B cell (primary cell): ENCODE measurements around the gene ARRB1. TPM values are rescaled to one million over a fixed set of nuclear protein-coding genes. Genes with fewer than 3 reads are reported as not detected.

Source experiments
- ATAC-seq: fragments of 200-7000 bp; cut with Tn5 transposase; one replicate; pipeline ENCODE4 v1.10.0; 2021; ENCODE audit warnings: low read depth, mild to moderate bottlenecking, moderate number of reproducible peaks, moderate library complexity
- CTCF ChIA-PET: fragments of 350-600 bp; sonication (Branson Sonifier 250); formaldehyde crosslinking; loops from one replicate; lab custom pipeline; 2021; ENCODE audit warnings: antibody characterized with exemption, inconsistent platforms; lab: Charles Lee
- POLR2A ChIA-PET: fragments of 350-600 bp; sonication (Branson Sonifier 250); formaldehyde crosslinking; loops from one replicate; lab custom pipeline; 2021; ENCODE audit warnings: antibody characterized with exemption; lab: Charles Lee
- DNase-seq: peaks from one replicate; pipeline ENCODE4 v3.0.0; 2013
- H2AFZ ChIP-seq: 2 replicates; pipeline ENCODE4 v1.6.1; 2012; ENCODE audit warnings: mild to moderate bottlenecking, low read depth, low read length; ENCODE audit not compliant: insufficient read depth, poor library complexity, severe bottlenecking
- H3K27ac ChIP-seq, 2 donors: 1 replicate in 1 of 2; 2 replicates in 1 of 2; pipeline ENCODE4 v1.5.1; 2012 to 2013; ENCODE audit warnings: low read length in 2 of 2, mild to moderate bottlenecking in 2 of 2, moderate library complexity in 1 of 2
- H3K27me3 ChIP-seq, 4 experiments: fragments of 200-600 bp in 1 of 4; sonication (generic) in 1 of 4; replicated peaks in 1 of 4; 1 replicate in 2 of 4; 2 replicates in 2 of 4; pipeline versions ENCODE4 v1.6.1 to v1.7.0; 2013 to 2016; ENCODE audit warnings: low read length in 3 of 4, mild to moderate bottlenecking in 2 of 4, mixed read lengths in 1 of 4, moderate library complexity in 1 of 4; ENCODE audit not compliant: insufficient read depth in 4 of 4, control insufficient read depth in 3 of 4; ENCODE audit errors: control extremely low read depth in 1 of 4
- H3K36me3 ChIP-seq, 2 experiments: replicated peaks in 1 of 2; 1 replicate in 1 of 2; 2 replicates in 1 of 2; pipeline versions ENCODE4 v1.6.1 to v1.7.1; 2013; ENCODE audit warnings: low read length in 1 of 2; ENCODE audit not compliant: insufficient read depth in 2 of 2, control insufficient read depth in 1 of 2; ENCODE audit errors: control extremely low read depth in 1 of 2, extremely low read depth in 1 of 2
- H3K4me1 ChIP-seq, 2 donors: fragments of 200-600 bp in 1 of 2; sonication (generic) in 1 of 2; 1 replicate in 1 of 2; 2 replicates in 1 of 2; pipeline versions ENCODE4 v1.5.1 to v1.6.1; 2013 to 2017; ENCODE audit warnings: low read length in 2 of 2; ENCODE audit not compliant: control insufficient read depth in 2 of 2, insufficient read depth in 2 of 2
- H3K4me2 ChIP-seq: replicated peaks from 2 replicates; pipeline ENCODE3; 2012; ENCODE audit warnings: mild to moderate bottlenecking, low read depth, low read length; ENCODE audit not compliant: poor library complexity, severe bottlenecking
- H3K4me3 ChIP-seq, 5 experiments: fragments of 200-600 bp in 1 of 5; sonication (generic) in 1 of 5; 1 replicate in 3 of 5; 2 replicates in 2 of 5; pipeline versions ENCODE4 v1.5.1 to v1.7.0; 2011 to 2016; ENCODE audit warnings: low read length in 4 of 5, mild to moderate bottlenecking in 4 of 5, low read depth in 2 of 5, control low read depth in 1 of 5, moderate library complexity in 1 of 5; ENCODE audit not compliant: insufficient read depth in 1 of 5; ENCODE audit errors: control extremely low read depth in 1 of 5, extremely low read depth in 1 of 5
- H3K79me2 ChIP-seq: fragments of 200-600 bp; sonication (generic); one replicate; pipeline ENCODE4 v1.6.0; 2016; ENCODE audit warnings: low read length; ENCODE audit not compliant: control insufficient read depth, insufficient read depth
- H3K9ac ChIP-seq: fragments of 200-600 bp; sonication (generic); 2 replicates; pipeline ENCODE4 v1.6.1; 2017; ENCODE audit warnings: mild to moderate bottlenecking, low read length, moderate library complexity
- H3K9me3 ChIP-seq, 3 donors: one replicate each; pipeline versions ENCODE4 v1.6.1 to v1.7.1; 2013; ENCODE audit warnings: low read length in 2 of 3; ENCODE audit not compliant: control insufficient read depth in 2 of 3, insufficient read depth in 1 of 3; ENCODE audit errors: control extremely low read depth in 1 of 3
- H4K20me1 ChIP-seq: 2 replicates; pipeline ENCODE4 v1.6.0; 2012; ENCODE audit warnings: mild to moderate bottlenecking, low read length; ENCODE audit not compliant: insufficient read depth, control insufficient read depth, poor library complexity, severe bottlenecking
- H3K27ac Mint-ChIP-seq: one replicate; pipeline ENCODE4 v1.8.0; 2021; ENCODE audit warnings: mixed read lengths
- H3K27me3 Mint-ChIP-seq: one replicate; pipeline ENCODE4 v1.8.0; 2021; ENCODE audit warnings: mixed read lengths
- H3K4me1 Mint-ChIP-seq: one replicate; pipeline ENCODE4 v1.8.0; 2021; ENCODE audit warnings: mixed read lengths
- H3K4me3 Mint-ChIP-seq: one replicate; pipeline ENCODE4 v1.8.0; 2021; ENCODE audit warnings: mixed read lengths
- H3K9me3 Mint-ChIP-seq: one replicate; pipeline ENCODE4 v1.8.0; 2022; ENCODE audit warnings: mixed read lengths; ENCODE audit not compliant: insufficient read depth
- EZH2 ChIP-seq: IDR thresholded peaks from 2 replicates; pipeline ENCODE4 v1.6.1; 2012; ENCODE audit warnings: borderline replicate concordance, low read depth, mild to moderate bottlenecking, moderate library complexity, low read length; ENCODE audit not compliant: insufficient read depth, poor library complexity, severe bottlenecking
- WGBS: methylation state at CpG from one replicate; pipeline ENCODE4 v1.1.5; 2013; ENCODE audit warnings: missing lambda C conversion rate; ENCODE audit not compliant: insufficient coverage; 5-methylcytosine and 5-hydroxymethylcytosine counted together
- intact Hi-C: fragments of 100-400 bp; cut with micrococcal nuclease; formaldehyde crosslinking; loops from one replicate; pipeline ENCODE4 v1.10.0; 2022
- polyA plus RNA-seq: library from polyadenylated mRNA; depleted of rRNA; stranded (reverse); fragments of >200 nt; gene quantifications from 2 replicates; pipeline ENCODE4 v1.2.3, GENCODE V29; 2012
- total RNA-seq, 2 donors: library from RNA; stranded (reverse); fragments of 120-200 nt in 1 of 2; gene quantifications; 1 replicate in 1 of 2; 2 replicates in 1 of 2; pipeline versions ENCODE4 v1.2.3 to v1.2.4, GENCODE V29; 2013 to 2022
- TF ChIP-seq, protein P1 (sequence below): fragments of 200-600 bp; IDR thresholded peaks from one replicate; pipeline ENCODE4 v1.8.0; 2022; ENCODE audit warnings: antibody characterized with exemption, mild to moderate bottlenecking

Gene ARRB1
- total and polyA plus RNA-seq, 2 donors (not counting 1 experiment from before 2014, with no cell fraction given) = 1.0 to 1.9 TPM

DNA sequence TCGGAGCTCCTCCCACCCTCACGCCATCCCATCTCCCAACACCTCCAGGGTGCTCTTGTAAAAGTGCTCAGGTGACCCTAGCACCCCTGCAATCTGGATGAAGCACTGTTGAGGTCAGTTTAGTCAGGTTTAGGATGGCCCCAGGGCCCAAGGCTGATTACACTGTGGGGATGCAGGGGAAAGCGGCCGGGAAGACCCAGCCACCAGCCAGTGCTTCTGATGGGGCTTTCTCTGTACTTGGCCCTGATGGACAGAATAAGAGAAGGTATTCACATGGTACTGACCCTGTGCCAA, 82.1 kb downstream of the ARRB1 start:
- H3K36me3 ChIP-seq = no peaks in the 10 kb centered on the region
- peaks cover 20% of the 10 kb centered on the region for H3K4me1 Mint-ChIP-seq
- H3K9me3 Mint-ChIP-seq = no peaks in the 10 kb centered on the region

DNA sequence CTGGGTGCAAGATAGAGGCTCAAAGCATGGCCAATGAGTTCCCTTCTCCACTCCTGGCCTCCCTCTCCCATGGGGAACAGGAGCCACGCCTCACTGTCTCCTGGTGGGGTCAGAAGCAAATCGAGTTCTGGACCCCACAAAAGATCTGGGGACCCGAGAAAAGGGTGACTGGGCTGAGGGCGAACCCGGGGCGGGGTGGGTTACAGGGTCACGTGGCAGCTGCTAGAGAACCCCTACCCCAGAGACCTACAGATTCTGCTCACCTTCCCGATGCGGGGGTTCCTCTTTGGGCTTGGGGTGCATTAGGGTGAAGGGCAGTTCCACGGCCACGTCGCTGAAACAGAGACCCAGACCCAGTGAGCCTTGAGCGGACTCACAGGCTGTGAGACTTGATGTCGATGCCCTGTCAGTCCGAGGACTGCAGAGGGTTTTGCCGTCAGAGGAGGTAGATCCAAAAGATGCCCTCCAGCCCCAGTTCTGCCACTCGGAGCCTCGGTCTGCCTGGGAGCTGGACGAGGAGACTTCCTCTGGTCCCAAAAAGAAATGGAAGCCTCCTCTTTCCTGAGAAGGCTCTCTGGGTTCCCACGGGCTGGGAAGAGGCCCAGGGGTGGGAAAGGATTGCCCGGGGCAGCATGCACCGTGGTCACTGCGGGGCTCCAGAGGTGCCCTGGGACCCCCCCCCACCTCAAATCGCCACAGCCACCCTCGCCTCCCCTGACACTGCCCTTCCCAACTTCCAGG, 82.7 kb downstream of the ARRB1 start:
- no peaks in the 10 kb centered on the region for H4K20me1 ChIP-seq
- H3K4me1 Mint-ChIP-seq = peaks cover 25% of the 10 kb centered on the region
- WGBS = 92% methylated on average over 25 of the region's 25 CpGs
- H3K79me2 ChIP-seq = no peaks in the 10 kb centered on the region
- no peak for ATAC-seq
- H3K4me1 ChIP-seq = peaks cover 10 to 24% of the 10 kb centered on the region in 2 donors
- H3K27ac Mint-ChIP-seq = no peak overlapping the region
- ChIA-PET CTCF (interaction anchor here (1.0 to 13.0 kb wide), 5 partner anchors 11 to 126 kb away, joined by 3 to 199 read pairs (median 8); no protein-coding TSS in a partner anchor), POLR2A (no interaction called here)
- H3K27ac ChIP-seq = no peak overlapping the region
- no peak overlapping the region for H3K4me2 ChIP-seq
- DNase-seq = peak; percentile 5
- TF ChIP-seq EZH2 = no peak
- TF ChIP-seq, protein P1, sequence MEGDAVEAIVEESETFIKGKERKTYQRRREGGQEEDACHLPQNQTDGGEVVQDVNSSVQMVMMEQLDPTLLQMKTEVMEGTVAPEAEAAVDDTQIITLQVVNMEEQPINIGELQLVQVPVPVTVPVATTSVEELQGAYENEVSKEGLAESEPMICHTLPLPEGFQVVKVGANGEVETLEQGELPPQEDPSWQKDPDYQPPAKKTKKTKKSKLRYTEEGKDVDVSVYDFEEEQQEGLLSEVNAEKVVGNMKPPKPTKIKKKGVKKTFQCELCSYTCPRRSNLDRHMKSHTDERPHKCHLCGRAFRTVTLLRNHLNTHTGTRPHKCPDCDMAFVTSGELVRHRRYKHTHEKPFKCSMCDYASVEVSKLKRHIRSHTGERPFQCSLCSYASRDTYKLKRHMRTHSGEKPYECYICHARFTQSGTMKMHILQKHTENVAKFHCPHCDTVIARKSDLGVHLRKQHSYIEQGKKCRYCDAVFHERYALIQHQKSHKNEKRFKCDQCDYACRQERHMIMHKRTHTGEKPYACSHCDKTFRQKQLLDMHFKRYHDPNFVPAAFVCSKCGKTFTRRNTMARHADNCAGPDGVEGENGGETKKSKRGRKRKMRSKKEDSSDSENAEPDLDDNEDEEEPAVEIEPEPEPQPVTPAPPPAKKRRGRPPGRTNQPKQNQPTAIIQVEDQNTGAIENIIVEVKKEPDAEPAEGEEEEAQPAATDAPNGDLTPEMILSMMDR = no peak
- no peak overlapping the region for H3K4me3 ChIP-seq
- no peaks in the 10 kb centered on the region for H3K9me3 Mint-ChIP-seq
- intact Hi-C loops = no loop called here
- H3K4me3 Mint-ChIP-seq = no peak overlapping the region
- H3K36me3 ChIP-seq = no peaks in the 10 kb centered on the region
- no peaks in the 10 kb centered on the region for H3K27me3 Mint-ChIP-seq
- H3K27me3 ChIP-seq = no peaks in the 10 kb centered on the region
- H2AFZ ChIP-seq = no peak overlapping the region
- H3K9ac ChIP-seq = no peak overlapping the region
- peaks cover 0 to 2% (median 0%) of the 10 kb centered on the region in 3 donors for H3K9me3 ChIP-seq

More for the DNA sequence above, 82.1 kb downstream of the ARRB1 start:
- Histone ChIP-seq H3K9me3 (peaks cover 0 to 2% (median 0%) of the 10 kb centered on the region in 3 donors), H3K27ac (no peak overlapping the region), H3K79me2 (no peaks in the 10 kb centered on the region), H3K4me3 (no peak overlapping the region), H4K20me1 (no peaks in the 10 kb centered on the region), H3K4me1 (peaks cover 5 to 19% of the 10 kb centered on the region in 2 donors), H3K4me2 (no peak overlapping the region), H3K9ac (no peak overlapping the region), H2AFZ (no peak overlapping the region), H3K27me3 (no peaks in the 10 kb centered on the region)
- ChIA-PET CTCF (interaction anchor here (1.0 to 13.0 kb wide), 5 partner anchors 11 to 127 kb away, joined by 3 to 199 read pairs (median 8); no protein-coding TSS in a partner anchor), POLR2A (no interaction called here)
- Mint-ChIP-seq H3K27me3 (no peaks in the 10 kb centered on the region), H3K27ac (no peak overlapping the region), H3K4me3 (no peak overlapping the region)
- WGBS = 100% methylated on average over 2 of the region's 4 CpGs
- no peak for TF ChIP-seq EZH2
- TF ChIP-seq, protein P1 = no peak
- ATAC-seq (no peak), DNase-seq (no peak)
- intact Hi-C loops = no loop called here
